NCI-H510A treated with DMSO at 0.1 percent for 48 hours (cell line): Measurements from ENCODE around the gene KCND1.
"Not testable (repeated sequence)": the region's sequence is repeated elsewhere in the genome, so short reads cannot be mapped to it uniquely, and the experiment has no call there.

Experiments
- DNase-seq: peaks from one replicate; lab custom pipeline; 2025; lab: John Stamatoyannopoulos, UW

KCND1 gene

GRCh38 chrX:48971249-48972219, at the start of gene KCND1:
KCND1 (minus strand) TSS chrX:48971844; CDS start chrX:48970271, 1,573 bp downstream.
- DNase-seq, result no peak

- no peak for DNase-seq
Observed at GRCh38 chrX:49019599-49020249, 48.1 kb upstream of the KCND1 start.

- DNase-seq, result no peak
Observed at GRCh38 chrX:49019050-49019449, 47.4 kb upstream of the KCND1 start.

GRCh38 chrX:49003696-49004095, 32.1 kb upstream of the KCND1 start:
- peak; percentile 2 for DNase-seq

GRCh38 chrX:49002091-49002935, 30.7 kb upstream of the KCND1 start, which contains the start of gene GRIPAP1:
GRIPAP1 (minus strand) TSS chrX:49002264; CDS start chrX:49002229, 35 bp downstream.
- DNase-seq, result peak; percentile 71

GRCh38 chrX:49001521-49002090, 30.0 kb upstream of the KCND1 start:
- DNase-seq, result no peak

GRCh38 chrX:49000636-49001035, 29.0 kb upstream of the KCND1 start:
- no peak for DNase-seq

GRCh38 chrX:48999030-48999429, 27.4 kb upstream of the KCND1 start:
- DNase-seq, result no peak

- DNase-seq, result no peak
Observed at GRCh38 chrX:48998391-48998790, 26.7 kb upstream of the KCND1 start.

- no peak for DNase-seq
Observed at GRCh38 chrX:48997865-48998264, 26.2 kb upstream of the KCND1 start.

- DNase-seq, result no peak
Observed at GRCh38 chrX:48997455-48997854, 25.8 kb upstream of the KCND1 start.

GRCh38 chrX:48996969-48997368, 25.3 kb upstream of the KCND1 start:
- DNase-seq, result no peak

- no peak for DNase-seq
Observed at GRCh38 chrX:48992341-48992740, 20.7 kb upstream of the KCND1 start.

- no peak for DNase-seq
Observed at GRCh38 chrX:48989483-48989882, 17.8 kb upstream of the KCND1 start.

GRCh38 chrX:48983896-48984295, 12.3 kb upstream of the KCND1 start:
- DNase-seq, result no peak

GRCh38 chrX:48983081-48983480, 11.4 kb upstream of the KCND1 start:
- DNase-seq, result no peak

- no peak for DNase-seq
Observed at GRCh38 chrX:48981178-48981577, 9.5 kb upstream of the KCND1 start.

GRCh38 chrX:48980341-48980740, 8.7 kb upstream of the KCND1 start:
- not testable (repeated sequence) for DNase-seq

GRCh38 chrX:48978226-48978625, 6.6 kb upstream of the KCND1 start:
- no peak for DNase-seq

GRCh38 chrX:48976086-48976485, 4.4 kb upstream of the KCND1 start:
- DNase-seq, result no peak

GRCh38 chrX:48975541-48975940, 3.9 kb upstream of the KCND1 start:
- no peak for DNase-seq

- DNase-seq, result no peak
Observed at GRCh38 chrX:48975041-48975440, 3.4 kb upstream of the KCND1 start.
